Activated naive CD8-positive, alpha-beta T cell treated with anti-CD3 and anti-CD28 coated beads for 36 hours (primary cell): ENCODE results near the gene ADCY4. TPM values are rescaled to one million over a fixed set of nuclear protein-coding genes. Genes with fewer than 3 reads are reported as not detected.
"Not testable (repeated sequence)": the region's sequence is repeated elsewhere in the genome, so short reads cannot be mapped to it uniquely, and the experiment has no call there.

Experiments used
- DNase-seq: peaks from one replicate; pipeline ENCODE4 v3.0.0; 2021
- H3K27ac Mint-ChIP-seq: one replicate; pipeline ENCODE4 v1.8.0; 2022; ENCODE audit warnings: mild to moderate bottlenecking, moderate library complexity, mixed read lengths
- H3K27me3 Mint-ChIP-seq: one replicate; pipeline ENCODE4 v1.8.0; 2022; ENCODE audit warnings: mild to moderate bottlenecking, mixed read lengths
- H3K36me3 Mint-ChIP-seq: one replicate; pipeline ENCODE4 v1.8.0; 2021; ENCODE audit warnings: mild to moderate bottlenecking, mixed read lengths
- H3K4me1 Mint-ChIP-seq: one replicate; pipeline ENCODE4 v1.8.0; 2021; ENCODE audit warnings: mixed read lengths
- H3K4me3 Mint-ChIP-seq: one replicate; pipeline ENCODE4 v1.8.0; 2022; ENCODE audit warnings: mild to moderate bottlenecking, moderate library complexity, mixed read lengths
- H3K9me3 Mint-ChIP-seq: one replicate; pipeline ENCODE4 v1.8.0; 2022; ENCODE audit warnings: mixed read lengths
- total RNA-seq, 2 experiments: library from RNA; stranded (reverse); gene quantifications; one replicate each; pipeline ENCODE4 v1.2.3, GENCODE V29; 2021

The ADCY4 gene
- total RNA-seq, 2 experiments from 2014 or later = 0.70 to 1.0 TPM

DNA sequence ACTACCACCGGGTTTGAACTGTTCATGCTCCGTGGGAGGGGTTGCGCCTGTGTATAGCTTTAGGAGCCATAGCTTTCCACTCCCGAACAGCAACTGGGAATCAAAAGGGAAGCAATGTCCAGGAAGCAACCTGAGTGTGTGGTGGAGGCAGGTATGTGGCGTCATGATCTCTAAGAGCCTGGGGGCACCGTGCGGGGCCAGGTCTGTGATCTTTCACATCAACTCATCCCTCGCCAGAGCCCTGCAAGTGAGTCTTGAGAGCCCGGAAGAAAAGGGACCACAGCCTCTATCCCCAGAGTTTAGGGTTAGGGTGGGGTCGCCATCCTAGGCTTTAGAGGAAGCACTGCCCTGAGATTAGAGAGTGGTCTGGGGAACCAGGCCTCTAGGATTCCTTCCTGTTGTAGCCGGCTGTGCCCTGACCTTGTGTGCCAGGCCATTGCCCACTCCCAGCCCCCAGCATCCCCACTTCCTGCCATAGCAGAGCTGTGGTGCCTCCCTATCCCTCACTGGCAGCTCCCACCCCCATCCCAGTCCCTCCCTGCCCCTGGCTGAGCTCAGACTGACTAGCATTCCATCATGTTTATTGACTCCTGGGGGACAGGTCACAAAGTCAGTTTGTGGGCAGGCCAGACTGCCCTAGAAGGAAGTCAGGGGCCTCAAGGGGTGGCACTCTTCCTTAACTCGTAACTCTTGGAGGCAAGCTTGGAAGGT, 745 bp upstream of the ADCY4 start:
- peaks cover 4% of the 10 kb centered on the region for H3K36me3 Mint-ChIP-seq
- H3K9me3 Mint-ChIP-seq = no peaks in the 10 kb centered on the region
- peaks cover 46% of the 10 kb centered on the region for H3K27me3 Mint-ChIP-seq
- H3K27ac Mint-ChIP-seq = no peak overlapping the region
- DNase-seq = no peak
- H3K4me1 Mint-ChIP-seq = peaks cover 39% of the 10 kb centered on the region
- no peak overlapping the region for H3K4me3 Mint-ChIP-seq

DNA sequence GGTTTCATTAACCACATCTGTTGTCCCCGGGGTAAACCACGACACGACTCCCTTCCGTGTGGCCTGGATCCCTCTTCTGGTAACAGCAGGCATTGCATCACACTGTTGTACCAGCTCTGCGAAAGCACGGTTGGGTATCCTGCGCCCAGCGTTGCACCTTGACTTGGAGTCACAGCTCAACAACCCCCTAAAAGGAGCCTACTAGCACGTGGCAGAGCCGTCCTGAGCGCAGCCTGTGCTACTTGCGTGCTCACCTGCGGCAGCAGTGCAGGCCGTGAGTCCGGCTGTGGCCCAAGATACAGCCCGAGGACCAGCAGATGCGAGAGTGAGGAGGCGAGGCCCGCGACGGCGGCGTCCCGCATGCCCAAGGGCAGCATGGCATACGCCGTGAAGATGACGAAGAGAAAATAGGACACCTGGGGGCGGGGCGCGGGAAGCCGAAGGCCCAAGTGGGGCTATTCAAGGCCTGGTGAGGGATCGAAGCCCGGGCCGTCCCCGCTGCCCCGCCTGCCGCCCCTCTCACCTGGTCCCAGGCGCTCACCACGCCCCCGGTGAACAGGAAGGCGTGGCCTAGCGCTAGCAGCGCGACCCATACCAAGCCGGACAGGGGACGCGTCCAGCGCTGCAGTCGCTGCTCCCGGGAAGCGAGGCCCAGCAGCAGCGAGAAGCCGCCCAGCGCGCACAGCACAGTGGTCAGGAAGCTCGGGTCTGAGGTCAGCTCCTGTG, 2.4 kb downstream of the ADCY4 start:
- DNase-seq = peak; percentile 82
- Mint-ChIP-seq H3K27ac (peak overlapping the region; percentile 64), H3K36me3 (peaks cover 3% of the 10 kb centered on the region), H3K9me3 (no peaks in the 10 kb centered on the region), H3K4me1 (peaks cover 28% of the 10 kb centered on the region), H3K4me3 (peak overlapping the region; percentile 76), H3K27me3 (peaks cover 49% of the 10 kb centered on the region)

DNA sequence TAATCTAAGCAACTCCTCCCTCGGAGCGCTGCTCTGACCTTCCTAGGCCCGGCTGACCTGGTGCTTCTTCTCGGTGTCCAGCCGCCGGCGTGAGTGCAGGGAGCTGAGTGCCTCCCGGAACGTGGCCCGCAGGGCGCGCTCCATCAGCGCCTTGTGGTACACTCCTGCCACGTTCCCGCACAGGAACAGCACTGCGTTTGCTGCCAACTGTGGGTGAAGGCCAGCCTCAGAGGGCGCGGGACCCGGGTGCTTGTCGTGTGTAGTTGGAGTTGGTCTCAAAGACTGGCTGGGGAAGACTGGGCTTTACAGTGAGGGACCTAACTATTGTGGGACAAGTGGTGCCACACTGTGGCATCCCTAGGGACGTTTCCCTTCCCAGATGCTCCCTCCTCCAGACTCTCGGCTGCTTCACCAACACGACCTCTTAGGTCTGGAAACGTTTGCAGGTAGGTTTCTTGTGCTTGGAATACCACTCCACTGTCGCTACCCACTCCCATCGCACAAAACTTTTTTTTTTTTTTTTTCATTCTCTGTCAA, 3.1 kb downstream of the ADCY4 start:
- Mint-ChIP-seq H3K27ac (peak overlapping the region; percentile 64), H3K4me3 (peak overlapping the region; percentile 76), H3K36me3 (peaks cover 2% of the 10 kb centered on the region), H3K27me3 (peaks cover 49% of the 10 kb centered on the region), H3K9me3 (no peaks in the 10 kb centered on the region), H3K4me1 (peaks cover 30% of the 10 kb centered on the region)
- no peak for DNase-seq

DNA sequence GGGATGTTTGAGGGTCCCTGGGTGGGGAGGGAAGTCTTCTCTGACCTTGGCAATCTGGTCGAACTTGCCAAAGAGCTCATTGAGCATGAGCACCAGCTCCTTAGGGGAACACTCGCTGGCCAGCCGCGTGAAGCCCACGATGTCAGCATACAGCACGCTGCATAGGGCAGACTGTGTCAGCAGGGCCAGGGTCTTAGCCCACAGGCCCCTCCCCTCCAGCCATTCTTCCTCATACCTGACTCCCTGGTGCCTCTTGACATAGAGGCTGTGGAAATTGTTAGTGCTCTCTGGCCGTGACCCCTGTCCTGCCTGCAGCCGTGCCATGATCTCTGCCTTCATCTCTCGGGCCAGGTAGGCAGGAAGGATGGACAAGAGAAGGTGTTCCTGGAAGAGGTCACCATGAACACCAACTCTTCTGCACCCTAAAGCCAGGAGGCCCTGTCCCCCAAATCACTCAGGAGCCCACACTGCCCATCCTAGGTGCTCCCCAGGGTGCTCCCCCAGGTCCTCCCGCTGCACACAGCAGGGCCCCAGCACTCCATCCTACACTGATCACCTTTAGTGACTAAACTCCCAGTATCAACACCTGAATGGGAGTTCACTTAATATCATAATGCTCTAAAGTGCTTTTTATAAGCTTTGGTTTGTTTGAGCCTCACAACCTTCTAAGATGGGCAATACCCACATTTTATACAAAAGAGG, 3.7 kb downstream of the ADCY4 start:
- Mint-ChIP-seq H3K27me3 (peaks cover 49% of the 10 kb centered on the region), H3K36me3 (peaks cover under 1% of the 10 kb centered on the region), H3K9me3 (no peaks in the 10 kb centered on the region), H3K4me1 (peaks cover 28% of the 10 kb centered on the region), H3K4me3 (no peak overlapping the region), H3K27ac (no peak overlapping the region)
- no peak for DNase-seq

DNA sequence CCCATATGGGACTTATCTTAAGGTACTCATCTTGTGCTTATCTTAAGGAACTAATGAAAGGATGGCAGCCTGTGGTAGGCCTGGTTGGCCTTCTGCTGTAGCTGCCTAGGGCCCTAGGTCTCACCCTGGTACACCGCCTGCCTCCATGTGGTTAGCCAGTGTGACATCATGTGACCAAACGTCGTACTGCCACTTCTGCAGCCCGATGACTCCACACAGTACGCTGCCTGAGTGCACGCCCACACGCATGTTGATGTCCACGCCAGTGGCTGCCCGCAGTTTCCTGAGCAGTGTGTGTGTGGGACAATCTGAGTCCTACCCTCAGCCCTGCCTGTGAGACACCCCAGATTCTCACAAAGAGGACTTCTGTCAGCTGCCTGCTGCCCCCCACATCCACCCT, 5.1 kb downstream of the ADCY4 start:
- peaks cover 26% of the 10 kb centered on the region for H3K4me1 Mint-ChIP-seq
- H3K27me3 Mint-ChIP-seq = peaks cover 41% of the 10 kb centered on the region
- no peak overlapping the region for H3K4me3 Mint-ChIP-seq
- peak; percentile 35 for DNase-seq
- H3K9me3 Mint-ChIP-seq = no peaks in the 10 kb centered on the region
- H3K36me3 Mint-ChIP-seq = no peaks in the 10 kb centered on the region
- H3K27ac Mint-ChIP-seq = no peak overlapping the region

DNA sequence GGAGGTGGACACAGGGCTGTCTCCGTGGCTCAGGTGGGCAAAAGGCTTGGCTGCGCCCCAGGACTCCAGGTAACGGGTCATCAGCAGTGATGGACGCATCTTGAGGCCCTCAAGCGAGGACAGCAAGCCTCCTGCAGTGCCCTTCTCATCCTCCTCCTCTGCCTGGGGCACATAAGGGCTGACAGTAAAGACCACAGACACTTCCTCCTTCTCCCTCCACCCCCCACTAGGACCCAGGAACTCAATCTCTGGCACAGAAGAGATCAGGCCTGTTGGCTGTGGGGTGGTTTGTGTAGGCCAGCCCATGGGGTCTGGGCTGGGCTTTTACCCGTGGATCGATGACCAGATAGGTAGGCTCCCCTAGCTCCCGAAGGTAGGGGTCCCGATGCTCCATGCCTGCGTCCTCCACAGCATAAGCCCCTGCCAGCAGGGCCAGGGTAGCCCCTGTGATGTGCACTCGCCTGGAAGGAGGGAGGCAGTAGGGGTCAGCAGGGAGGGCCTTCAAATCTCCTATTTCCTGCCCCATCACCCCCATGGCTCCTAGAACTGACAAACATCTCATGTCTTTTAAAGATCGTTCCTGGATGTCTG, 5.7 kb downstream of the ADCY4 start:
- Mint-ChIP-seq H3K4me3 (no peak overlapping the region), H3K4me1 (peaks cover 24% of the 10 kb centered on the region), H3K36me3 (no peaks in the 10 kb centered on the region), H3K9me3 (no peaks in the 10 kb centered on the region), H3K27ac (no peak overlapping the region), H3K27me3 (peaks cover 35% of the 10 kb centered on the region)
- no peak for DNase-seq

DNA sequence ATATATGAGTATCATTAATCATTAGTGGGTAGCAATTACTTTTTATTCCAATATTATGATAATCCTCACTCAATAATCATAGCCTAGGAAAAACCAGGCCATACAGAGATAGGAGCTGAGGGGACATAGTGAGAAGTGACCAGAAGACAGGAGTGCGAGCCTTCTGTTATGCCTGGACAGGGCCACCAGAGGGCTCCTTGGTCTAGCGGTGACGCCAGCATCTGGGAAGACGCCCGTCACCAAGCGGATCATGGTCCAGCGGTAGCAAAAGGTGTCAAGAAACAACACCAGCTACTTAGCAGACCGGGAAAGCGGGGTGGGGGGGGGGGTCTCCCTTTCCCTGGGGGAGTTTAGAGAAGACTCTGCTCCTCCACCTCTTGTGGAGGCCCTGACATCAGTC, 7.0 kb downstream of the ADCY4 start:
- H3K27ac Mint-ChIP-seq, DNase-seq, H3K36me3 Mint-ChIP-seq, H3K4me3 Mint-ChIP-seq, H3K9me3 Mint-ChIP-seq: not testable (repeated sequence)
- H3K4me1 Mint-ChIP-seq = peaks cover 19% of the 10 kb centered on the region
- peaks cover 23% of the 10 kb centered on the region for H3K27me3 Mint-ChIP-seq

DNA sequence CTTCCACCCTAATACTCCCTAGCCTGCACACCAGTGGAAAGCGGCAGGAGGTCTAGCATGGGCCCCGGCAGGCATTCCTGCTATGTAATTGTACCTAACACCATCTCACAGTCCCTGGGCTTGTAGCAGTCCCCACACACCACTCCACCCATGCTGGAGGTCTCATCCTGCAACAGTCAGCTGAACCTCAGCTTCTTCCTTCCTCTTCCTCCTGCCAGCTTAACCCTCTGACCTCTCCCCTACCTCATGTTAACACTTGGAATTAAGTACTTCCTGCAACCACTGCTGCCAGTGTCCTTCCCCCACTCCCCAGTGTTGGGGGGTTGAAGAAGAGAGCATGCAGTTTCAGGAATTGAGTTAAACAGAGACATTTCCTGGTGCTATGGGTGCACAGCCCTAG, 7.6 kb downstream of the ADCY4 start:
- Mint-ChIP-seq H3K27me3 (peaks cover 17% of the 10 kb centered on the region), H3K4me3 (no peak overlapping the region), H3K36me3 (no peaks in the 10 kb centered on the region), H3K27ac (no peak overlapping the region), H3K4me1 (peaks cover 15% of the 10 kb centered on the region), H3K9me3 (no peaks in the 10 kb centered on the region)
- DNase-seq = no peak

DNA sequence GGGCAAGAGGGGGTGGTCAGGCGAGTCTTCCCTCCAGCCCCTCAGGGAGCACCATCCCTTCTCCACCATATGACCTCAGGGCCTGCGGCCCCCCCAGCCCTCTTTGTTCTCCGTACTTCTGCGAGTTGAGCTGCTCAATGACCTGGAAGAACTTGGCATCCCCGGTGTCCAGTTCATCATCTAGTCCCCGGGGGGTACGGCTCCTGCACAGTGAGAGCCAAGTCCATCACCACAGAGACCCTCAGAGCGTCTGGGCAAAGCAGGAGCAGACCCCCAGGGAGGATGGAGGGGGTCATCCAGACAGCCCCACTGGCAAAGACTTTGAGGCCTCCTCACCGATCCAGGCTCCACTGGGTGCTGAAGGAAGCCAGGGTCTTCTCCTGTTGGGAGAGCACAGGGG, 8.9 kb downstream of the ADCY4 start:
- Mint-ChIP-seq H3K27ac (no peak overlapping the region), H3K4me3 (no peak overlapping the region), H3K4me1 (peaks cover 8% of the 10 kb centered on the region), H3K36me3 (no peaks in the 10 kb centered on the region), H3K9me3 (no peaks in the 10 kb centered on the region), H3K27me3 (peaks cover 6% of the 10 kb centered on the region)
- DNase-seq = no peak

DNA sequence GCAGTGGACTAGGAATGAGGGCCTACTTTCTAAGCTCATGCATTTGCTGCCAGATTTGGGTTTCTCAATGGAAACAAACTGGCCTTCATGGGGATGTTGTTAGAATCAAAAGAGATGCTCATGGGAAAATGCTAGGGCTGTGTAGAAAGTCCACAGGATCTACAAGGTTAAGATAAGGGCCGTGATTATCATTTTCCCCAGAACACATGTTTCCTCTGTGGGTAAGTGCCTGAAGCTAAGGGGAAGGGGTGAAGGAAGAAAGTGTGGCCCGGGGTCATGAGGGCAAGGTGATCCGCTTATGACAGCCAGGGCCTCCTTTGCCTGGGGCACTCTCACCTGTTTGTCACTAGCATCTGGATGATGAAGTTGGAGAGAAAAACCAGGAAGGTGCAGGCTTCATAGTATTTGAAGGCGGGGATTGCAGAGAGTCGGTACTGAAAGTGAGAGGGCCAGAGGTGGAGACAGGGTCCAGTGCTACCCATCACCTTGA, 9.8 kb downstream of the ADCY4 start:
- Mint-ChIP-seq H3K27me3 (no peaks in the 10 kb centered on the region), H3K36me3 (no peaks in the 10 kb centered on the region), H3K27ac (no peak overlapping the region), H3K4me3 (no peak overlapping the region), H3K9me3 (no peaks in the 10 kb centered on the region), H3K4me1 (peaks cover 8% of the 10 kb centered on the region)
- DNase-seq = no peak

DNA sequence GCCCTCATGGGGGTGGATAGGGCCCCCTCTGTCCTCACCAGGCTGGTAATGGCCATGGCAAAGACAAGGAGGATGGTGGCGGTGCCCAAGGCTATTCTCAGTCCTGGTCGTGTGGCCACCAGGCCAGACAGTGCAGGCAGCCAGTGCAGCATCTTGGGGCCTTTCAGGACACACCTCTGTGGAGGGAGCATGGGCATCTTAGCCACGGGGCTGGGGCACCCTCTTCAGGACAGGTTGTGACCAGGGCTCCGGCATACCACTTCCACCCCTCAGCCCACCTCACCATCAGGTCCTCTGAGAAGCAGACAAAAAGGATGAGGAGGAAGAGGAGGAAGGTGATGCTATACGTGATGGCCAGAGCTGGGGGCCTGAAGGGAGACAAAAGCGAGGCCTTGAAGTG, 10.8 kb downstream of the ADCY4 start:
- H3K36me3 Mint-ChIP-seq = no peaks in the 10 kb centered on the region
- H3K9me3 Mint-ChIP-seq = no peaks in the 10 kb centered on the region
- H3K27ac Mint-ChIP-seq = no peak overlapping the region
- H3K4me1 Mint-ChIP-seq = peaks cover 5% of the 10 kb centered on the region
- no peaks in the 10 kb centered on the region for H3K27me3 Mint-ChIP-seq
- no peak for DNase-seq
- no peak overlapping the region for H3K4me3 Mint-ChIP-seq

DNA sequence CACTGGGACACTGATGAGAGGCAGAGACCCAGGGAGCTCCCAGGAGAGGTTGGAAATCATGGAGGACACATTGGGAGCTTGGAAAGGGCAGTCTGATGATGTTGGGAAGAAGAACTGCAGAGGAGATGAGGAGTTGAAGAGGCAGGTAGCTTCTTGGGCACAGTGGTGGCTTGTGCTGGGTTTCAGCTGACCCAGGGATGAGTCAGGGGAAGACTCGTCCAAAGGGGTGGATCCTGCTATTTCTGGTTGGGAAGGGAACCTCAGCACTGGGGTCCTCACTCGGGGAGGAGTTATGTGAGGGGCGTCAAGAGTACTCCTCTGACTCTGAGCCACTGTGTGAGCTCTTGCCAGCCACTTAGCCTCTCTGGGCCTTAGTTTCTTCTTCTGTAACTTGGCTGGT, 11.5 kb downstream of the ADCY4 start:
- DNase-seq = no peak
- H3K9me3 Mint-ChIP-seq = no peaks in the 10 kb centered on the region
- peaks cover 5% of the 10 kb centered on the region for H3K4me1 Mint-ChIP-seq
- H3K36me3 Mint-ChIP-seq = no peaks in the 10 kb centered on the region
- H3K27me3 Mint-ChIP-seq = no peaks in the 10 kb centered on the region
- H3K4me3 Mint-ChIP-seq = no peak overlapping the region
- H3K27ac Mint-ChIP-seq = no peak overlapping the region

DNA sequence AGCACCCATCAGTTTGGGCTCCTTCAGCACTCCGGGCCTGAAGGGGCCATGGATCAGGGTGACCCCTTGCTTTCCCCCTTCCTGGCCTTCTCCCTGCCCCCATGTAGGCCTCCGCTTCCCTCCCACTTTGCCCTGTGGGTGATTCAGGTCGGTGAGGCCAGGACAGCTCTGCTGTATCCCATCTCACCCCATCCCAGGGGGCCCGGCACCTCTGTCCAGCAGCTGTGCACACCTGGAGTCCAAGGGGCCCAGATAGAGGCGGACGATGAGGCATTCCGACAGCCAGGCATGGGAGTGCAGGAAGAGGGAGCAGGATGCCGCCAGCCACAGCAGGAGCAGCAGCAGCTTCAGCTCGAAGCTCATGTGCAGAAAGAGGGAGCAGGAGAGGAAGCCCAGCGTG, 12.2 kb downstream of the ADCY4 start:
- Mint-ChIP-seq H3K4me1 (peaks cover 6% of the 10 kb centered on the region), H3K9me3 (no peaks in the 10 kb centered on the region), H3K27me3 (no peaks in the 10 kb centered on the region), H3K27ac (no peak overlapping the region), H3K4me3 (no peak overlapping the region), H3K36me3 (no peaks in the 10 kb centered on the region)
- no peak for DNase-seq

DNA sequence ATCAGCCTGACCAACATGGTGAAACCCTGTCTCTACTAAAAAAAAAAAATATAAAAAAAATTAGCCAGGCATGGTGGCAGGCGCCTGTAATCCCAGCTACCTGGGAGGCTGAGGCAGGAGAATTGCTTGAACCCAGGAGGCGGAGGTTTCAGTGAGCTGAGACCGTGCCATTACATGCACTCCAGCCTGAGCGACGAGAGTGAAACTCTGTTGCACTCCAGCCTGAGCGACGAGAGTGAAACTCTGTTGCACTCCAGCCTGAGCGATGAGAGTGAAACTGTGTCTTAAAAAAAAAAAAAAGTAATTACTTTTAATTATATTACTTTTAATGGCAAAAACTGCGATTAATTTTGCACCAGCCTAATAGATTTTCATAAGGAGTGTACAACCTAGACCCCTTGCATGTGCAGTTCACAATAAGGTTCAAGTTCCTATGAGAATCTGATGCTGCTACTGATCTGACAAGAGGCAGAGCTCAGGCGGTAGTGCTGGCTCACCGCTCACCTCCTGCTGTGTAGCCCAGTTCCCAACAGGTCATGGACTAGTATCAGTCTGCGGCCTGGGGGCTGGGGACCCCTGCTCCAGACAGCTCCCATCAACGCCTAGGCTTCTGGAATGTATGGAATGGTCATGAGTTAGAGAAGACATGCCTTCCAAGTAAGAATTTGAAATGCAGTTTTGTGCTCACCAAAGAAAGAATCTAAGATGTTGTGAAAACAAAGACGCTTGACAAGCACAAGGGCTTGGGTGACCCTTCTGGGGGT, 13.5 kb downstream of the ADCY4 start:
- no peak overlapping the region for H3K4me3 Mint-ChIP-seq
- no peak for DNase-seq
- no peaks in the 10 kb centered on the region for H3K9me3 Mint-ChIP-seq
- peaks cover 11% of the 10 kb centered on the region for H3K4me1 Mint-ChIP-seq
- no peaks in the 10 kb centered on the region for H3K27me3 Mint-ChIP-seq
- no peak overlapping the region for H3K27ac Mint-ChIP-seq
- H3K36me3 Mint-ChIP-seq = no peaks in the 10 kb centered on the region
